Lung (tissue), 12 donors: ENCODE data around the gene HSBP1. TPM values are rescaled to one million over a fixed set of nuclear protein-coding genes. Genes with fewer than 3 reads are reported as not detected.

Experiments
- ATAC-seq: fragments of 200-7000 bp; cut with Tn5 transposase; one replicate; pipeline ENCODE4 v1.9.1; 2020; ENCODE audit warnings: moderate number of reproducible peaks; ENCODE audit not compliant: insufficient read depth, low FRiP score
- DNase-seq, 3 donors: peaks; one replicate each; pipeline ENCODE4 v3.0.0-alpha.2; 2013 to 2017
- H3K27ac ChIP-seq, 2 donors: one replicate each; pipeline ENCODE4 v1.5.1; 2013; ENCODE audit warnings: mild to moderate bottlenecking in 2 of 2, moderate library complexity in 2 of 2, control low read depth in 1 of 2, inconsistent platforms in 1 of 2, low read depth in 1 of 2, low read length in 1 of 2
- H3K27me3 ChIP-seq, 3 donors: one replicate each; pipeline ENCODE4 v1.5.1; 2013; ENCODE audit warnings: low read length in 2 of 3; ENCODE audit not compliant: control insufficient read depth in 3 of 3, insufficient read depth in 3 of 3
- H3K36me3 ChIP-seq, 4 donors: one replicate each; pipeline ENCODE4 v1.5.1; 2013; ENCODE audit warnings: low read length in 4 of 4, mild to moderate bottlenecking in 1 of 4, moderate library complexity in 1 of 4; ENCODE audit not compliant: control insufficient read depth in 4 of 4, insufficient read depth in 4 of 4
- H3K4me1 ChIP-seq, 5 donors: one replicate each; pipeline ENCODE4 v1.5.1; 2013; ENCODE audit warnings: low read length in 5 of 5, mild to moderate bottlenecking in 2 of 5, moderate library complexity in 1 of 5; ENCODE audit not compliant: control insufficient read depth in 5 of 5, insufficient read depth in 5 of 5
- H3K4me3 ChIP-seq: one replicate; pipeline ENCODE4 v1.5.1; 2013; ENCODE audit warnings: mild to moderate bottlenecking, control low read depth, moderate library complexity
- H3K9ac ChIP-seq, 2 donors: one replicate each; pipeline ENCODE4 v1.5.1; 2013; ENCODE audit warnings: low read length in 2 of 2, control low read depth in 1 of 2; ENCODE audit not compliant: insufficient read depth in 1 of 2
- H3K9me3 ChIP-seq, 4 donors: one replicate each; pipeline ENCODE4 v1.5.1; 2013; ENCODE audit warnings: low read length in 3 of 4, mild to moderate bottlenecking in 1 of 4, moderate library complexity in 1 of 4; ENCODE audit not compliant: control insufficient read depth in 4 of 4, insufficient read depth in 3 of 4
- WGBS, 2 donors: extraction: QIAGEN DNeasy Blood & Tissue Kit; methylation state at CpG; one replicate each; pipeline ENCODE4 v1.1.7; 2013; 5-methylcytosine and 5-hydroxymethylcytosine counted together
- polyA plus RNA-seq, 2 donors: library from polyadenylated mRNA; stranded (reverse); fragments of 200-250 nt; gene quantifications; one replicate each; pipeline ENCODE4 v1.2.1, GENCODE V29; 2013
- total RNA-seq, 2 donors: library from RNA; depleted of rRNA in 1 of 2; stranded (reverse); fragments of >200 nt in 1 of 2; gene quantifications; one replicate each; pipeline ENCODE4 v1.2.1, GENCODE V29; 2014 to 2021
- TF ChIP-seq, protein P1 (sequence below): IDR thresholded peaks from 2 replicates; pipeline ENCODE4 v1.5.1; 2012; ENCODE audit warnings: mild to moderate bottlenecking; ENCODE audit errors: control extremely low read depth, extremely low read depth
- donor health status: control.
- donor health status: control.
- donor health status: Bipolar disorder and iron deficiency.
- donor health status: healthy.
- donor health status: DM: yes; HTN: yes; CAD: no.

The HSBP1 gene
- total and polyA plus RNA-seq, 4 donors: 50.5 to 109 (median 95.4) TPM

- no peak overlapping the region for H3K9ac ChIP-seq
- peak; percentile 94 for ATAC-seq
- WGBS, 2 donors: 43 to 46% methylated on average over 21 of the region's 21 CpGs
Measured at GRCh38 chr16:83826146-83826913, 18.6 kb downstream of the HSBP1 start.

GRCh38 chr16:83830091-83830768 is 22.5 kb downstream of the HSBP1 start:
- TF ChIP-seq, protein P1, sequence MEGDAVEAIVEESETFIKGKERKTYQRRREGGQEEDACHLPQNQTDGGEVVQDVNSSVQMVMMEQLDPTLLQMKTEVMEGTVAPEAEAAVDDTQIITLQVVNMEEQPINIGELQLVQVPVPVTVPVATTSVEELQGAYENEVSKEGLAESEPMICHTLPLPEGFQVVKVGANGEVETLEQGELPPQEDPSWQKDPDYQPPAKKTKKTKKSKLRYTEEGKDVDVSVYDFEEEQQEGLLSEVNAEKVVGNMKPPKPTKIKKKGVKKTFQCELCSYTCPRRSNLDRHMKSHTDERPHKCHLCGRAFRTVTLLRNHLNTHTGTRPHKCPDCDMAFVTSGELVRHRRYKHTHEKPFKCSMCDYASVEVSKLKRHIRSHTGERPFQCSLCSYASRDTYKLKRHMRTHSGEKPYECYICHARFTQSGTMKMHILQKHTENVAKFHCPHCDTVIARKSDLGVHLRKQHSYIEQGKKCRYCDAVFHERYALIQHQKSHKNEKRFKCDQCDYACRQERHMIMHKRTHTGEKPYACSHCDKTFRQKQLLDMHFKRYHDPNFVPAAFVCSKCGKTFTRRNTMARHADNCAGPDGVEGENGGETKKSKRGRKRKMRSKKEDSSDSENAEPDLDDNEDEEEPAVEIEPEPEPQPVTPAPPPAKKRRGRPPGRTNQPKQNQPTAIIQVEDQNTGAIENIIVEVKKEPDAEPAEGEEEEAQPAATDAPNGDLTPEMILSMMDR: no peak
- 88 to 93% methylated on average over 33 of the region's 33 CpGs for WGBS, 2 donors
- no peaks in the 10 kb centered on the region for H3K36me3 ChIP-seq
- no peak overlapping the region for H3K27ac ChIP-seq
- ATAC-seq (no peak), DNase-seq (no peak)
- no peaks in the 10 kb centered on the region for H3K27me3 ChIP-seq
- H3K4me1 ChIP-seq: no peaks in the 10 kb centered on the region
- peaks cover 0 to 5% (median 0%) of the 10 kb centered on the region in 4 donors for H3K9me3 ChIP-seq
- H3K9ac ChIP-seq: no peak overlapping the region
- no peak overlapping the region for H3K4me3 ChIP-seq

More at GRCh38 chr16:83826146-83826913, 18.6 kb downstream of the HSBP1 start:
- Histone ChIP-seq H3K4me1 (no peaks in the 10 kb centered on the region), H3K27ac (no peak overlapping the region), H3K9me3 (no peaks in the 10 kb centered on the region), H3K27me3 (no peaks in the 10 kb centered on the region), H3K36me3 (no peaks in the 10 kb centered on the region), H3K4me3 (no peak overlapping the region)
- TF ChIP-seq, protein P1: peak; percentile 82
- DNase-seq: peak; percentile 80 to 85 (median 83)

GRCh38 chr16:83830769-83831455 is 23.1 kb downstream of the HSBP1 start:
- no peak for ATAC-seq
- no peaks in the 10 kb centered on the region for H3K4me1 ChIP-seq
- no peaks in the 10 kb centered on the region for H3K27me3 ChIP-seq
- H3K9me3 ChIP-seq: peaks cover 0 to 5% (median 0%) of the 10 kb centered on the region in 4 donors
- H3K36me3 ChIP-seq: no peaks in the 10 kb centered on the region
- H3K9ac ChIP-seq: no peak overlapping the region
- no peak overlapping the region for H3K4me3 ChIP-seq
- no peak for DNase-seq
- TF ChIP-seq, protein P1: no peak
- 78 to 87% methylated on average over 13 of the region's 13 CpGs for WGBS, 2 donors
- H3K27ac ChIP-seq: no peak overlapping the region
